Activated CD4-positive, alpha-beta memory T cell treated with anti-CD3 and anti-CD28 coated beads, Interleukin-2, amount 10 ng/mL, durations not matched to agents 7 days and 5 days (primary cell): ENCODE measurements around the gene PIR. TPM values are rescaled to one million over a fixed set of nuclear protein-coding genes. Genes with fewer than 3 reads are reported as not detected.

ENCODE experiments used
- CTCF ChIA-PET: fragments of 350-600 bp; sonication (Branson Sonifier 250); formaldehyde crosslinking; loops from one replicate; lab custom pipeline; 2021; ENCODE audit warnings: antibody characterized with exemption, inconsistent platforms; lab: Charles Lee
- POLR2A ChIA-PET: fragments of 350-600 bp; sonication (Branson Sonifier 250); formaldehyde crosslinking; loops from one replicate; lab custom pipeline; 2021; ENCODE audit warnings: antibody characterized with exemption; lab: Charles Lee
- DNase-seq: peaks from one replicate; pipeline ENCODE4 v3.0.0-alpha.2; 2020
- H3K27ac Mint-ChIP-seq: one replicate; pipeline ENCODE4 v1.8.0; 2021; ENCODE audit warnings: mild to moderate bottlenecking, mixed read lengths
- H3K27me3 Mint-ChIP-seq: one replicate; pipeline ENCODE4 v1.8.0; 2021; ENCODE audit warnings: mixed read lengths
- H3K36me3 Mint-ChIP-seq: one replicate; pipeline ENCODE4 v1.8.0; 2021; ENCODE audit warnings: low read depth, mixed read lengths
- H3K4me1 Mint-ChIP-seq: one replicate; pipeline ENCODE4 v1.8.0; 2021; ENCODE audit warnings: mixed read lengths
- H3K4me3 Mint-ChIP-seq: one replicate; pipeline ENCODE4 v1.8.0; 2021; ENCODE audit warnings: mild to moderate bottlenecking, mixed read lengths
- H3K9me3 Mint-ChIP-seq: one replicate; pipeline ENCODE4 v1.8.0; 2021; ENCODE audit warnings: mixed read lengths
- total RNA-seq, 2 experiments: library from RNA; stranded (reverse); gene quantifications; one replicate each; pipeline ENCODE4 v1.2.3, GENCODE V29; 2021

Gene PIR
- total RNA-seq, 2 experiments from 2014 or later: 5.1 to 5.6 TPM

GRCh38 chrX:15399962-15400391, 93.2 kb downstream of the PIR start:
- POLR2A ChIA-PET: no interaction called here
- Mint-ChIP-seq H3K27me3 (no peaks in the 10 kb centered on the region), H3K4me1 (peaks cover 6% of the 10 kb centered on the region), H3K36me3 (no peaks in the 10 kb centered on the region), H3K4me3 (no peak overlapping the region), H3K27ac (no peak overlapping the region), H3K9me3 (no peaks in the 10 kb centered on the region)
- no peak for DNase-seq
- CTCF ChIA-PET: no interaction called here

GRCh38 chrX:15398874-15399273, 94.3 kb downstream of the PIR start:
- Mint-ChIP-seq H3K36me3 (no peaks in the 10 kb centered on the region), H3K27me3 (no peaks in the 10 kb centered on the region), H3K4me3 (no peak overlapping the region), H3K4me1 (no peaks in the 10 kb centered on the region), H3K9me3 (no peaks in the 10 kb centered on the region), H3K27ac (no peak overlapping the region)
- POLR2A ChIA-PET: no interaction called here
- CTCF ChIA-PET: no interaction called here
- DNase-seq: no peak

GRCh38 chrX:15395789-15396188, 97.3 kb downstream of the PIR start:
- no peak for DNase-seq
- no peak overlapping the region for H3K4me3 Mint-ChIP-seq
- H3K27me3 Mint-ChIP-seq: no peaks in the 10 kb centered on the region
- no peak overlapping the region for H3K27ac Mint-ChIP-seq
- no peaks in the 10 kb centered on the region for H3K4me1 Mint-ChIP-seq
- ChIA-PET POLR2A (no interaction called here), CTCF (no interaction called here)
- no peaks in the 10 kb centered on the region for H3K9me3 Mint-ChIP-seq
- H3K36me3 Mint-ChIP-seq: no peaks in the 10 kb centered on the region

- H3K4me3 Mint-ChIP-seq: no peak overlapping the region
- POLR2A ChIA-PET: no interaction called here
- CTCF ChIA-PET: no interaction called here
These were observed 101.3 kb downstream of the PIR start for GRCh38 chrX:15391850-15392249.

GRCh38 chrX:15384304-15384703, 108.8 kb downstream of the PIR start, which contains the start of gene VEGFD:
Gene VEGFD, minus strand, starts transcription at chrX:15384413. Its CDS starts 467 bp downstream, at chrX:15383946.
- Mint-ChIP-seq H3K27me3 (peaks cover 2% of the 10 kb centered on the region), H3K4me1 (no peaks in the 10 kb centered on the region), H3K4me3 (no peak within 1 kb of the TSS), H3K27ac (no peak within 1 kb of the TSS), H3K36me3 (no peaks in the 10 kb centered on the region), H3K9me3 (no peaks in the 10 kb centered on the region)
- POLR2A ChIA-PET: no interaction called here
- no peak for DNase-seq
- CTCF ChIA-PET: no interaction called here

More at GRCh38 chrX:15391850-15392249, 101.3 kb downstream of the PIR start:
- no peaks in the 10 kb centered on the region for H3K9me3 Mint-ChIP-seq
- H3K27ac Mint-ChIP-seq: no peak overlapping the region
- no peaks in the 10 kb centered on the region for H3K4me1 Mint-ChIP-seq
- DNase-seq: no peak
- no peaks in the 10 kb centered on the region for H3K36me3 Mint-ChIP-seq
- H3K27me3 Mint-ChIP-seq: no peaks in the 10 kb centered on the region

GRCh38 chrX:15382813-15383212, 110.3 kb downstream of the PIR start:
- Mint-ChIP-seq H3K9me3 (no peaks in the 10 kb centered on the region), H3K27ac (no peak overlapping the region), H3K27me3 (peaks cover 2% of the 10 kb centered on the region), H3K4me3 (no peak overlapping the region), H3K36me3 (no peaks in the 10 kb centered on the region), H3K4me1 (no peaks in the 10 kb centered on the region)
- POLR2A ChIA-PET: no interaction called here
- no peak for DNase-seq
- CTCF ChIA-PET: no interaction called here

GRCh38 chrX:15376956-15377355, 116.2 kb downstream of the PIR start:
- Mint-ChIP-seq H3K27me3 (no peaks in the 10 kb centered on the region), H3K4me3 (no peak overlapping the region), H3K9me3 (no peaks in the 10 kb centered on the region), H3K27ac (no peak overlapping the region), H3K4me1 (no peaks in the 10 kb centered on the region), H3K36me3 (no peaks in the 10 kb centered on the region)
- ChIA-PET CTCF (no interaction called here), POLR2A (no interaction called here)
- no peak for DNase-seq

GRCh38 chrX:15373976-15374375, 119.2 kb downstream of the PIR start:
- POLR2A ChIA-PET: no interaction called here
- no peak for DNase-seq
- no peak overlapping the region for H3K4me3 Mint-ChIP-seq
- H3K27ac Mint-ChIP-seq: no peak overlapping the region
- peaks cover 5% of the 10 kb centered on the region for H3K27me3 Mint-ChIP-seq
- no peaks in the 10 kb centered on the region for H3K9me3 Mint-ChIP-seq
- H3K36me3 Mint-ChIP-seq: no peaks in the 10 kb centered on the region
- no peaks in the 10 kb centered on the region for H3K4me1 Mint-ChIP-seq
- CTCF ChIA-PET: no interaction called here

- DNase-seq: no peak
- H3K27me3 Mint-ChIP-seq: peaks cover 20% of the 10 kb centered on the region
- no peak overlapping the region for H3K27ac Mint-ChIP-seq
- H3K9me3 Mint-ChIP-seq: no peaks in the 10 kb centered on the region
- no peaks in the 10 kb centered on the region for H3K4me1 Mint-ChIP-seq
- POLR2A ChIA-PET: no interaction called here
- CTCF ChIA-PET: no interaction called here
- no peaks in the 10 kb centered on the region for H3K36me3 Mint-ChIP-seq
- no peak overlapping the region for H3K4me3 Mint-ChIP-seq
These were observed 126.4 kb downstream of the PIR start for GRCh38 chrX:15366506-15367352.

GRCh38 chrX:15359701-15360100, 133.4 kb downstream of the PIR start:
- CTCF ChIA-PET: no interaction called here
- H3K27me3 Mint-ChIP-seq: peaks cover 12% of the 10 kb centered on the region
- H3K36me3 Mint-ChIP-seq: no peaks in the 10 kb centered on the region
- H3K4me3 Mint-ChIP-seq: no peak overlapping the region
- DNase-seq: no peak
- POLR2A ChIA-PET: no interaction called here
- no peaks in the 10 kb centered on the region for H3K4me1 Mint-ChIP-seq
- H3K9me3 Mint-ChIP-seq: no peaks in the 10 kb centered on the region
- no peak overlapping the region for H3K27ac Mint-ChIP-seq

GRCh38 chrX:15358533-15358932, 134.6 kb downstream of the PIR start:
- ChIA-PET CTCF (interaction anchor here (1.1 kb wide), 1 partner anchor 10 kb away, joined by 4 read pairs; no protein-coding TSS in a partner anchor), POLR2A (no interaction called here)
- no peak for DNase-seq
- H3K27me3 Mint-ChIP-seq: peaks cover 10% of the 10 kb centered on the region
- H3K9me3 Mint-ChIP-seq: no peaks in the 10 kb centered on the region
- H3K27ac Mint-ChIP-seq: no peak overlapping the region
- H3K4me3 Mint-ChIP-seq: no peak overlapping the region
- no peaks in the 10 kb centered on the region for H3K36me3 Mint-ChIP-seq
- H3K4me1 Mint-ChIP-seq: no peaks in the 10 kb centered on the region

- H3K9me3 Mint-ChIP-seq: no peaks in the 10 kb centered on the region
- no peak for DNase-seq
- no peaks in the 10 kb centered on the region for H3K4me1 Mint-ChIP-seq
- peaks cover 10% of the 10 kb centered on the region for H3K27me3 Mint-ChIP-seq
- no peak overlapping the region for H3K4me3 Mint-ChIP-seq
- H3K36me3 Mint-ChIP-seq: no peaks in the 10 kb centered on the region
- CTCF ChIA-PET: no interaction called here
- POLR2A ChIA-PET: no interaction called here
- H3K27ac Mint-ChIP-seq: no peak overlapping the region
These were observed 136.7 kb downstream of the PIR start for GRCh38 chrX:15356444-15356843.

- Mint-ChIP-seq H3K36me3 (no peaks in the 10 kb centered on the region), H3K9me3 (no peaks in the 10 kb centered on the region), H3K4me1 (no peaks in the 10 kb centered on the region), H3K4me3 (no peak overlapping the region), H3K27me3 (peaks cover 6% of the 10 kb centered on the region), H3K27ac (no peak overlapping the region)
- ChIA-PET POLR2A (no interaction called here), CTCF (interaction anchor here (0.6 to 1.7 kb wide), 2 partner anchors 11 to 300 kb away, joined by 4 read pairs; no protein-coding TSS in a partner anchor)
- DNase-seq: no peak
These were observed 142.7 kb downstream of the PIR start for GRCh38 chrX:15350329-15350996.
